Activated CD8-positive, alpha-beta memory T cell treated with anti-CD3 and anti-CD28 coated beads, Interleukin-2, amount 50 U/mL, for 48 hours (primary cell): Measurements from ENCODE around the gene UBXN11.
"Not testable (repeated sequence)": the region's sequence is repeated elsewhere in the genome, so short reads cannot be mapped to it uniquely, and the experiment has no call there.

Source experiments
- DNase-seq: peaks from one replicate; pipeline ENCODE4 v3.0.0-alpha.2; 2020

Gene UBXN11

DNA sequence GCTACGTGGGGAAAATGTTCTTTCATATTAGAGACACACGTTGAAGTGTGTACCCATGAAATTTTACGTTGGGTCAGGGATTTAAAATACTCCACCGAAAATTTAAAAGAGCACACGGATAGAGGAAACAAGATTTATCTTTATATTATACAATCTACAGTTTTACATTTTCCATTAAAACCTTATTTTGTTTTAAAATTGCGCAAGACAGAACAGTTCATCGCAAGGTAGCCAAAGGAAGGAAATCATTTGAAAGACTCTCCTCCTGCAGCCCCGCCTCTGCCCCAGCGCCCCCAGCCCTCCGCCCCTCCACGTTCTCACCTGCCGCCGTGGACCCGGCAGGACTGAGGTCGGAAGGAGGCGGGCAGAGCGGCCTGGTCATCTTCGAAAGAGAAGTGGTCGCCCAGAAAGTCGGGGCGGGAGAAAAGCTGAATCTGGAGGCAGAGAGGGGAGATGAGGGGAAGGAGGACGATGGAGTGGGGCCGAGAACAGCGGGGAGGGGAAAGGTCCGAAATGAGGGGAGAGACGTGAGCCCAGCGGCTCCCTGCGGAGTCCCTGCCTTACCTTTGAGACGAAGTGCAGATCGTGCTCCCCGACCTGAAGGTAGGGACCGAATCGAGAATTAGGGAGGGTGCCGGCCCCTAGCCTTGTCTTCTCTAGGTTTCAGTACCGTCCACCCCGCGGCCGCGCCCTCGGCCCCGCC lies 29.5 kb upstream of the UBXN11 start:
- DNase-seq = no peak

DNA sequence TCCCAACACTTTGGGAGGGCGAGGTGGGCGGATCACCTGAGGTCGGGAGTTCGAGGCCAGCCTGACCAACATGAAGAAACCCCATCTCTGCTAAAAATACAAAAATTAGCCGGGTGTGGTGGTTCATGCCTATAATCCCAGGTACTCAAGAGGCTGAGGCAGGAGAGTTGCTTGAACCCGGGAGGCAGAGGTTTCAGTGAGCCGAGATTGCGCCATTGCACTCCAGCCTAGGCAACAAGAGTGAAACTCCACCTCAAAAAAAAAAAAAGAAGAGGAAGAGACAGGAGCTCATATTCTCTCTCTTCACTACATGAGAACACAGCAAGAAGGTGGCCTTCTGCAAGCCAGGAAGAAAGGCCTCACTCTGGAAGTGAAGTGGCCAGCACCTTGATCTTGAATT lies 26.9 kb upstream of the UBXN11 start:
- DNase-seq = not testable (repeated sequence)

DNA sequence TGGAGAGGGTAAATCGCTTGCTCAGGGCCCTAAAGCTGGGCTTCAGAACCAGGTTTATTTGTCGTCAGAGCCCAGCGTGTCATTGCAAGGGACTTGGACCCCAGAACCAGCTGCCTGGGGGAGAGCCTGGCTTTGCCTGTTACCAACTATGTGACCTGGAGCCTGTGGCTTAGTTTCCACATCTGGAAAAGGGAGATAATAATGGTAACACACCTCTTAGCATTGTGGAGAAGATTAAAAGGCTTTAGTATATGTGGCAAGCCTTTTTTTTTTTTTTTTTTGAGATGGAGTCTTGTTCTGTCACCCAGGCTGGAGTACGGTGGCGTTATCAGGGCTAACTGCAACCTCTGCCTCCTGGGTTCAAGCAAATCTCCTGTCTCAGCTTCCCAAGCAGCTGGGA lies 23.8 kb upstream of the UBXN11 start:
- no peak for DNase-seq

DNA sequence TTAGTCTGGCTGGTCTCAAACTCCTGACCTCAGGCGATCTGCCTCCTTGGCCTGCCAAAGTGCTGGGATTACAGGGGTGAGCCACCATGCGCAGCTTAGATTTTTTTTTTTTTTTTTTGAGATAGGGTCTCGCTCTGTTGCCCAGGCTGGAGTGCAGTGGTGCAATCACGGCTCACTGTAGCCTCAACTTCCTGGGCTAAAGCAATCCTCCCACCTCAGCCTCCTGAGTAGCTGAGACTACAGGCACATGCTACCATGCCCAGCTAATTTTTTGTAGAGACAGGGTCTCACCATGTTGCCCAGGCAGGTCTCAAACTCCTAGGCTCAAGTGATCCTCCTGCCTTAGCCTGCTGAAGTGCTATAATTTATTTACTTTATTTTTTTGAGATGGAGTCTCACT lies 22.9 kb upstream of the UBXN11 start:
- DNase-seq = not testable (repeated sequence)

DNA sequence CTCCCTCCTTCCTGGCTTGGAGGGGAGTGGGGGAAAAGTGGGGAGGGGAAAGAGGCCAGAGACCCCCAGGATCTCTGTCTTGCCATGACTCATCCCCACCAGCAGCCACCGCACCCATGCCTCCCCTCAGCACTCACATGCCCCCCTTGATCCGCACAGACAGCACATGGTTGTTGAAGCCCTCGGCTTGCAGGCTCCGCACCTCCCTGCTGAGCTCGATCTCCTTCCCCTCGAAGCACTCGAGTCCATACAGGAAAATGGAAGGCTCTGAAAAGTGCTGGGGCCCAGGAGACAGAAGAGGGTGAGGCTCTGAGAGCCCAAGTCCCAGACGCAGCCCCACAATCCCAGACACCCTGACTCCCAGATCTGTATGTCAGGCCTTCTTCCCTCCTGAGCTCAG lies 22.2 kb upstream of the UBXN11 start:
- no peak for DNase-seq

DNA sequence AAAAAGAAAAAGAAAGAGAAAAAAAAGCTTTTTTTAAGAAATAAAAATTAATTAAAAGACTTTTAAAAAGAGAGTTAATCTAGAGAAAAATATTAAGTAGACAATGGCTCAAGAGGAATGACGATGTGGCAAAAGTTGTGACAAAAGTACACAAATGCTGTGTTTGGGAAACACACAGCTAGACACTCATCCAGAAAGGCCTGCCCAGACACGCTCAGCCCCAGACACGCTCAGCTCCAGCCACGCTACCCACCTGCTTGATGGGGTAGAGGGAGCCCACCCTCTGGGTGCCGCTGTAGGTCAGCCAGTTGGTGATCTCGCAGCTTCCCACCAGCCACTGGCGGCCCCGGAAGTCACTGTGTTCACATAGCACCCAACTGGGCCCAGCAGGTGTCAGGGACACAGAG lies 21.5 kb upstream of the UBXN11 start:
- DNase-seq = no peak

DNA sequence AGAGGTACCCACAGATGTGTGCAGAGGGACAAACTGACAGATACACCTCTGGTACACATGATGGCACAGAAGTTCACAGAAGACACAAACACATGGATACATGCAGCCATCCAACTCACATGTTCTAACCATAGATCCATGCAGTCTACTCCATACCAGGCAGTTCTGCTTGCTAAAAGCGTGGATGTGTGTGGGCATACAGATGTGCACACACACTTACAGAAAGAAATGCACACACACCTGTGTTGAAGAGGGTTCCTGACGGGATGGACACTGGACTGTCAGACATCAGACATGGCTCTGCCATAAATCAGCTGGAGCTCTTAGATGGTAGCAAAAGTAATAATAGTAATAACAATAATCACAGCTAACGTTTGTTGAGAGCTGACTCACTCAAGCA lies 18.1 kb upstream of the UBXN11 start:
- DNase-seq = no peak

DNA sequence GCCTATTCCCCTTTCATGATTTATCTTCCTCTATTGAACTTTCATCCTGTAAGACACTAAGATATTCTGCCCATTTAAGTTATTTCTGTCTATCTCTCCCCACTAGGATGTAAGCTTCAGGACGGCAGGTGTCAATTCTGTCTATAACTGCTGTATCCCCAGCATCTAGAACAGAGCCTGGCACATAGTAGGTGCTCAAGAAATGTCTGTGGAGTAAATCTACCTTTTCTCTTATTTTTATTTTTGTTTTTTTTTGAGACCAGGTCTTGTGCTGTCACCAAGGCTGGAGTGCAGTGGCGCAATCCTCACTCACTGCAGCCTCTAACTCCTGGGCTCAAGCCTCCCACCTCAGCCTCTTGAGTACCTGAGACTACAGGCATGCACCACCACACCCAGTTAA lies 16.9 kb upstream of the UBXN11 start:
- no peak for DNase-seq

DNA sequence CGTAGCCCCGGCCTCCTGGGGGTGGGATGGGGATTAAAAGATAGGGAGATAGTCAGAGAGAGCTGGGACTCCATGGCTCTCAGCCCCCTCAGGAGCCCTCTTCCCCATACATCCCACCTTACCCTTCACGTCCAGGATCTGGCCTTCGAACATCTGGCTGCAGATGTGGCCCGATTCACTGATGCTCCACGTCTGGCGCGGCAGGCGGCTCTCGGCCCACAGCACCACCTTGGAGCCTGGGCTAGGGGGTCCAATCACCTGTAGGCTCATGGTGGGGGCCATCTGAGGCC lies 15.6 kb upstream of the UBXN11 start:
- no peak for DNase-seq

DNA sequence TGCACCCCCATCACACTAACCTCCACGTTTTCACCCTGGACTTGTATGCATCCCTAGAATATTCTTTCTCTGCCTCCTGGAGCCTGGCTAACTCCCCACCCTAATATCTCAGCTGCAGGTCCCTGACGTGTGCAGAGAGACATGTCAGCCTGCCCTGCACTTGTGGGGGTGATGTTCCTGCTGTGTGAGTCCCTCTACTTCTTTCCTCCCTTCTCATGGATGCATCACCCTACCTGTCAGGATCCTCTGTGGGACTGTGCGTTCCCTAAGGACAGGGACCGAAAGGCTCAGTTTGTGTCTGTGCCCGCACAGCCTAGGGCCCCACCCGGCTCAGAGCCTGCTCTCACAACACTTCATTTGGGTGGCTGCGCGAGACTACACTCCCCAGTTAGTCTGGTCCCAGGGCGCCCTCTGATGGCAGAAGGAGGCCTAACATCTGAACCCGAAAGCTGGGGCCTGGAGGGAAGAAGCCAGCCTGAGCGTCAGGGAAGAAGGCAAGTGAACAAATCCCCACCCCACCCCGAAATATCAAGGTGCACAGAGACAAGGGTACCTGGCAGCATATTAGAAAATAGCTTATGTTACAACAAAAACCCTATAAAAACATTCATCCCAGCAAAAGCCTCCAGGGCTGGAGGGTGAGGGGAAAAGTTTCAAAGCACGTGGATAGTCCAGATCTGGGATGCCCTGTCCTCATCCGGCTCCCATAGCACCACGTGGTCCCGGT lies 15.0 kb upstream of the UBXN11 start:
- peak; percentile 99 for DNase-seq

DNA sequence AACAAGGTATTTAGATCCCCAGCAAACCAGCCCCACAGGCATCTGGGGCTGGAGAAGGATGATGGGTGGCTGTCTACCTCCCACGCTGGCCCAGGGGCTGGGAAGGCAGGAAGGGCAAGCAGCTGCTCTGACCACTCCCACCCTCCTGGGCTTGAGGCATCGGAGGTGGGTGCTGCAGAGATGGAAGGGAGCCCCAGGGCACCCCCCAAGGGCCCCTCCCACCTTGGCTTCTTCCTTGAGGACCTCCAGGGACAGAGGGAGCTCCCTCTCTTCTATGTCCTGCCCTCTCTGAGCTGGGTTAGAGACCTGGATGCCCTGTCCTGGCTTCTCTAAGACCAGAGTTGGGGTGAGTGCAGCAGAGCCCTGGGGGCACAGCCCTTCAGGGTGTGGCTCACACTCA lies 14.5 kb upstream of the UBXN11 start:
- DNase-seq = peak; percentile 60

DNA sequence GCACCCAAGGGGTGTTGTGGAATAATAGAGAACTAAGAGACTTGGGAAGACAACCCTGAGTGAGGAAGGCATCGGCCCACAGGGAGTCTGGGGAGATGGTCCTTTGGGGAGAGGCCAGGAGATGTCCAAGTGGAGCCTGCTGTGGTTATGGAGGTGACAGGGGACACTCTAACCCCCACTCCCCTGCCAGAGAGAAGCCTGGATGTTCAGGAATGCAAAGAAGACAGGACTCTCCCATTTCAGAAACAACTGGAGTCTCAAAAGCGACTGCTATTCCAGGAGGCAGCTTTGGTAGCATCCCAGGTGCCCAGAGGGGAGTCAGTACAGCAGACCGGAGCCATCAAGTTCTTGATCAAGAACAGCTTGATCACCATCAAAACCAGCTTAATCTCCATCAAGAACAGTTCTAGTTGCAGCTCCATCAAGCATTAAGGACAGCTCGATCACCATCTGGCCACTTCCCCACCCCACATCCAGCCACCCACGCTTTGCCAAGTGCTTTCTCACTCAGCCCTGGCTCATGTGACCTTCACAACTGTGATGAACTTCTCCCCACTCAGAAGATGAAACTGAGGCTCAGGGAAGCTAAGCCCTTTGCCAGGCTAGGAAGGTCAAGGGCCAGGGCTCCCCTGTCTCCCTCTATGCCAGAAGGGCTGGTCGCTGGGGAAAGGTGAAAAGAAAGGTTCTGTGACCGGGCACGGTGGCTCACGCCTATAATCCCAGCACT lies 12.1 kb upstream of the UBXN11 start:
- peak; percentile 75 for DNase-seq

DNA sequence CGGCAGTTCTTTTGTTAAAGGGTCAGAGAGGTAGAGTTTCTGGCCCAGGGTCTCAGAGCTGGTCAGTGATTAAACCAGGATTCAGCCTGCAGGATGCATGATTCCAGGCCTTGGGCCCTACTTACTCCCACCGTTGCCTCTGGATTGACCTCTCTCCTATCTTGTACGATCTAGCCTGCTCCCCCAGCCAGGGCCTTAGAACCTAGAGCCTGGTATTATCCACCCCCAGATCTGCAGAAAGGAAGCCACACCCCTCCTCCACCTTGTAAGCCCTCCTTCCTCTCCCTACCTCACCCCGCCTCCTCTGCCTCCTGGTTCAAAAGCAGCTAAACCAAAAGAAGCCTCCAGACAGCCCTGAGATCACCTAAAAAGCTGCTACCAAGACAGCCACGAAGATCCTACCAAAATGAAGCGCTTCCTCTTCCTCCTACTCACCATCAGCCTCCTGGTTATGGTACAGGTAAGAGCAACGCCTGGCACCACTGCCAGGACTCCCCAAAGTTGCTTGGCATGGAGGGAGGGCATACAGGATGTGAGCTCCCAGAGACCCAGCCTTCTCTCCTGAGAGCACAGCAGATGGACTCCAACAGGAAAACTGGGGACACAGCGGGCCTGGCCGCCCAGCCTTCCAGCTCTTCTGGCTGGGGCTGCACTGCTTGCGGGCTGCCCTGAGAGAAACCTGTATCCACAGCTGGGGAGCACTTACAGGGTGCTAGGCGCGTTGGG lies 11.3 kb upstream of the UBXN11 start, which contains the start of gene CD52:
Gene CD52 (plus strand): TSS at position 347 of the 726 bp plus-strand sequence. CDS start 60 bp downstream, at position 407.
- peak; percentile 69 for DNase-seq

DNA sequence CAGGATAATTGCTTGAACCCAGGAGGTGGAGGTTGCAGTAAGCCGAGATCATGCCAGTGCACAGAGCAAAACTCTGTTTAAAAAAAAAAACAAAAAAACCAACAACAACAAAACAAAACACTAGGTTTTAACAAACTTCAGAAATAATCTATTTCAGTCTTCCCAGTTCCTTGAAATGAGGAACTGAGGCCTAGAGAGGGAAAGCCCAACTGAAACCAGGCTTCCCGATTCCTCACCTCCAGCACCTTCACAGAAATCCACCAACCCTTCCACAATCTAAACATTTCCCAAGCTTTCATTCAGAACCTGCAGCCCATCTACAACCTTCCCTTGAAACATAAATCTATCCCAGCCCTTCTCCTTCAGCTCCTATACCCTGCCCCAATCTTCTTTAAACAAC lies 10.7 kb upstream of the UBXN11 start:
- DNase-seq = no peak

DNA sequence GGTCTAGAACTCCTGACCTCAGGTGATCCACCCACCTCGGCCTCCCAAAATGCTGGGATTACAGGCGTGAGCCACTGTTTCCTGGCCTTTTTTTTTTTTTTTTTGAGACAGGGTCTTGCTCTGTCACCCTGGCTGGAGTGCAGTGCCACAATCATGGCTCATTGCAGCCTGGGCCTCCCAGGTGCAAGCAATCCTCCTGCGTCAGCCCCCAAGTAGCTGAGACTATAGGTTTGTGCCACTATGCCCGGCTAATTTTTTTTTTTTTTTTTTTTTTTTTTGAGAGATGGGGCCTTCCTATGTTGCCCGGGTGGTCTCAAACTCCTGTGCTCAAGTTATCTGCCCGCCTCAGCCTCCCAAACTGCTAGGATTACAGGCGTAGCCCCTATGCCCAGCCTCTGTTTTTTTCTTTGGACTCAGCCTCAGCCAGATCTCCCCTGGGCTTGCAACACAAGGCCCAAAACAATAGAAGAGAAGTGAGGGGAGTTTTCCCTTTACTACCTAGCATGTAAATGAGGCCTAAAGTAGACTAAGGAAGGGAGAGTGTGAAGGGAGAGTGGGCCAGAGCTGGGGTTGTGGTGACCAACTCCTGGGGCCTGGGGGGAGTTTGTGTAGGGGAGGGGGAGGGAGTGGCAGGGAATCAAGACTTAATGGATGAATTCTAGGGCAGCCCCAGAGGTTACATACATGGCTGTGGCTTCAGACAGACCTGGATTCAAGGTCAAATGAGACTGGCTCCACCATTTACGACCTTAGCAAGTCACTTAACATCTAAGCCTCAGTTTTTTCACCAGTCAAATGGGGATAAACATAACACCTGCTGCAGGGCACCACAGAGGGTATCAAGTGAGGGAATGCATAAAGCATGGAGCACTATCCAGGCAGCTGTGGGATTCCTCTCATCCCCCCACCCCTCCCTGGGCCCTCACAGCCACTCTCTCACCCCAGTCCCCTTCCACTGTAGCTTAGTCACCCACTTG lies 9.7 kb upstream of the UBXN11 start:
- DNase-seq = no peak

DNA sequence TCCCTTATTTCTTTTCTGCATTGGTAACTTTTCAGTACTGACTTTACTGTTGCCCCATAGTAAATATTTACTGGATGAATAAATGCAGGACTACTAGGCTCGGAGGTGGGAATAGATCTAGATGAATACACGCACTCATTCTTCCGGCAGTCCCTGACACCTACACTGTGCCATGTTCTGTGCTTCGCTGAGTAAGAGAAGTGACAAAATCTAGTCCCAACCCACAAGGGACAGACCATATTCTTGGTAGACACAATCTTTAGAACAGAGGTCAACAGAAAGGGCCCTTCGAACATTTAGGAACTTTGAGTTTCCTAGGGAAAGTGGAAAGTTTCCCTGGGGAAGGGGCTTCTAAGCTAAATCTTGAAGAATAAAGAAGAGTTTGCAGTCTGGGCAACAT lies 8.1 kb upstream of the UBXN11 start:
- DNase-seq = no peak

DNA sequence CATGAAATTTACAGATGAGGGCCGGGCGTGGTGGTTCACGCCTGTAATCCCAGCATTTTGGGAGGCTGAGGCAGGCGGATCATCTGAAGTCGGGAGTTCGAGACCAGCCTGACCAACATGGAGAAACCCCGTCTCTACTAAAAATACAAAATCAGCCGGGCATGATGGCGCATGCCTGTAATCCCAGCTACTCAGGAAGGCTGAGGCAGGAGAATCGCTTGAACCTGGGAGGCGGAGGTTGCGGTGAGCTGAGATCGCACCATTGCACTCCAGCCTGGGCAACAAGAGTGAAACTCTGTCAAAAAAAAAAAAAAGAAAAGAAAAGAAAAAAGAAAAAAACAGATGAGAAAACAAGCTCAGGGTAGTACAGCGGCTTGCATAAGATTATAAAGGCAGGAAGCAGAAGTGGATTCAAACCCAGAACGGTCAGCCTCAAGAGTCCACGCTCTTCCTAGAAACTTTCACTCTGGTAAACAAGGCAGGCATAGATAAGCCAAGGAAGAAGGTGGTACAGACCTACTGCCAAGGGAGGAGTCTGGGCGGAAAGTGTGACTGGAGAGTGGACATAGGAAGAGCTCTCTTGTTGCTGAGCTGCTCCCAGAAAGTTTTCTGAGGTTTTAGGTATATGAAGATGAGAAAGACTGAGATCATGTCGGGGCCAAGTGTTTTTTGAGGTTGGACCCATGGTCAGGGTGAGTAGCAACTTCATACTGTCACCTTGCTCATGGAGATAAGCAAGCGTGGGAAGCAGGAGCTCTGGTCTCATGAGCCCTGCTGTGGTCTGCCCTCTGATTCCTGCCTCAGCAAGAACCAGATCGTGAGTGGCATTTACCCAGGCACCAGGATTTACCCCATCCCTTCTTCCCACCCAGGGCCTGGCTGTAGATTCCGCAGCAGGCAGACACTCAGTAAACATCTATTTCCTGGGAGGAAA lies 1.8 kb upstream of the UBXN11 start:
- DNase-seq = peak; percentile 70

DNA sequence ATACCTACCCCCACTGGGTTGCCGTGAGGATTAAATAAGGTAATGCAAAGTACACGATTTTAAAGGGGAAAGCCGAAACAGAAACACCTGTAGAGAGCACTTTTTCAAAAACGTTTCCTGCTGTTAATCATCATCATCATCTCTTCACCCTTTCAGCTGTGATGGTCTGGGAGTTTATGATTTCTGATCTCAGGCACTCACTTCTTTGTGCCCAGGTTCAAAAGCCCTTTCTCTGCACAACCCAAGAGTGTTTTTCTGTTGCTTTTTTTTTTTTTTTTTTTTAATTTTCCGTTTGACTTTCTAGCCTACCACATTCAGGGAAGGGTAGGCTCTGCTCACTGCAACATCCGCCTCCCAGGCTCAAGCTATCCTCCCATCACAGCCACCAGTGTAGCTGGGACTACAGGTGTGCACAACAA lies 936 bp upstream of the UBXN11 start:
- no peak for DNase-seq

DNA sequence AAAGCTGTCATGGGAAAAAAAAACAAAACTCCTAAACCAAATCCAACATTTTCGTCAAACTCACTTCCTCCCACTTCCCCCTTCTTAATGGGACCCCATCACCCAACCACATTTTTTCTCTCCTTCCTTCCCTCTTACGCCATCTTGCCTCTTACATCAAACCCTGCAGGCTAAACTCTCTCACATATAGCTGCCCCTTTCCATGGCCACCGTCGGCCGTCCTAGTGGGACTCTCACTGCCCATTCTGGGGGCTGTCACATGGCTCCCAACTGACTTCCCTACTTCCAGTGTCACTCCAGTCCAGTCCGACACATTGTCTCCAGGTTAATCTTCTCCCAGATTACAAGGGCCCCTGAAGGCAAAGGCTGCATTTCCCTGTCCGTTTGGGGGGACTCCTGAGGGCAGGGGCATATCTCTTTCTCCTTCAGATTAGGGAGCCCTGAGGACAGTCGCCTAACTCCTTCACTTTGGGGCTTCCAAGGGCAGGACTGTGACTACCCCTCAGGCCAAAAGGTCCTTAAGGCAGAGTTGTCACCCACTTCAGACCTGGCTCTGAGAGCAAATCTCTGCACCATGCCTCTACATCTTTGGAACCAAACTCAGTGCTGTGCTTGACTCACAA lies 658 bp downstream of the UBXN11 start:
- DNase-seq = peak; percentile 57

DNA sequence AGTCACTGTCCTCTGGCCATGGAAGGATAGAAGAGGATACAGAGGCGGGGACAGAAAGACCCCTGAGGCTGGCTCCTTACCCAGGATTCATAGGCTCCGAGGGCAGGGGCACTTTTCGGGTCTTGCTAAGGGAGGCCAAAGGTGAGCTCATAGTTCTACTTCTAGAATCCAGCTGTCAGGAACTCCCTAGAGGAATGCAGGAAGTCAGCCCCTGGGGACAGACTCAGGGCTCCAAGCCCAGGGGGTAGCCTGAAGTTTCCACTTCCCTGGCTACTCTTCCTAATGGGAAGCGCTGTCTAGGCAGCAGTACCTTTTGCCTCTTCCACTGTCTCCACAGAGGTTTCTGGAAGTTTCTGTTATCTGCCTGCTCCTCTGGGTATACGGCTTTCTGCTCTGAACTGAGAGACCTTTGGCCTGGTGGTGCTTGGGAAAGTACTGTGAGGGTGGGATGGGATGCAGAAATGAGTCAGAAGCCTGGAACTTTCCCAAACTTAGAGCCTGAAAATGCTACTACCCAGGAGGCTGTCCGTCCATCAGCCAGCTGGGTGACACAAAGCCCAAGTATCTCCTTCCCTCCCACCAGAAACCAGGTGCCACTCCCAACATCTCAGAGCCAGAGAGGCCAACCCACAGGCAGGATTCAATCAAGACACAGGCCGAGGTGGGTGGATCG lies 3.6 kb downstream of the UBXN11 start:
- DNase-seq = no peak
